CD4-positive, alpha-beta memory T cell (primary cell): ENCODE data around the gene GADL1. TPM values are rescaled to one million over a fixed set of nuclear protein-coding genes. Genes with fewer than 3 reads are reported as not detected.

Experiments
- CTCF ChIA-PET: fragments of 350-600 bp; sonication (Branson Sonifier 250); formaldehyde crosslinking; loops from one replicate; lab custom pipeline; 2021; ENCODE audit warnings: inconsistent platforms; ENCODE audit not compliant: partially characterized antibody; lab: Charles Lee
- POLR2A ChIA-PET: fragments of 350-600 bp; sonication (Branson Sonifier 250); formaldehyde crosslinking; loops from one replicate; lab custom pipeline; 2021; ENCODE audit not compliant: partially characterized antibody; lab: Charles Lee
- DNase-seq, 5 donors: peaks; one replicate each; pipeline versions ENCODE4 v3.0.0 to v3.0.0-alpha.2; 2020 to 2022; ENCODE audit warnings: mixed read lengths in 1 of 5
- H3K27ac ChIP-seq: one replicate; pipeline ENCODE4 v1.7.0; 2013; ENCODE audit warnings: low read depth, low read length
- H3K27me3 ChIP-seq: 2 replicates; pipeline ENCODE4 v1.7.0; 2013; ENCODE audit warnings: mild to moderate bottlenecking, low read length, moderate library complexity; ENCODE audit not compliant: insufficient read depth
- H3K36me3 ChIP-seq: 2 replicates; pipeline ENCODE4 v1.7.0; 2013; ENCODE audit warnings: mild to moderate bottlenecking, low read length, moderate library complexity; ENCODE audit not compliant: insufficient read depth
- H3K4me1 ChIP-seq: 2 replicates; pipeline ENCODE4 v1.7.0; 2013; ENCODE audit warnings: mild to moderate bottlenecking, low read length, moderate library complexity; ENCODE audit not compliant: insufficient read depth
- H3K4me3 ChIP-seq, 2 donors: one replicate each; pipeline ENCODE4 v1.7.0; 2013; ENCODE audit warnings: low read length in 2 of 2, mild to moderate bottlenecking in 1 of 2
- H3K9me3 ChIP-seq, 2 donors: one replicate each; pipeline ENCODE4 v1.7.0; 2013; ENCODE audit warnings: low read length in 2 of 2, control low read depth in 1 of 2; ENCODE audit not compliant: control insufficient read depth in 1 of 2
- H3K27ac Mint-ChIP-seq, 7 donors: one replicate each; pipeline ENCODE4 v1.8.0; 2020 to 2021; ENCODE audit warnings: mixed read lengths in 7 of 7, mild to moderate bottlenecking in 6 of 7, inconsistent platforms in 3 of 7, moderate library complexity in 3 of 7
- H3K27me3 Mint-ChIP-seq, 2 donors: one replicate each; pipeline ENCODE4 v1.8.0; 2020 to 2021; ENCODE audit warnings: mixed read lengths in 2 of 2
- H3K36me3 Mint-ChIP-seq, 2 donors: one replicate each; pipeline ENCODE4 v1.8.0; 2020 to 2021; ENCODE audit warnings: mixed read lengths in 2 of 2, inconsistent platforms in 1 of 2, mild to moderate bottlenecking in 1 of 2
- H3K4me1 Mint-ChIP-seq, 4 donors: one replicate each; pipeline ENCODE4 v1.8.0; 2020 to 2021; ENCODE audit warnings: mixed read lengths in 4 of 4, mild to moderate bottlenecking in 1 of 4
- H3K4me3 Mint-ChIP-seq, 8 donors: one replicate each; pipeline ENCODE4 v1.8.0; 2020 to 2021; ENCODE audit warnings: mixed read lengths in 8 of 8, mild to moderate bottlenecking in 7 of 8, moderate library complexity in 6 of 8, inconsistent platforms in 3 of 8
- H3K9me3 Mint-ChIP-seq, 8 donors: one replicate each; pipeline ENCODE4 v1.8.0; 2020 to 2021; ENCODE audit warnings: mixed read lengths in 8 of 8, mild to moderate bottlenecking in 5 of 8, inconsistent platforms in 3 of 8, moderate library complexity in 1 of 8
- intact Hi-C: fragments of 100-400 bp; cut with micrococcal nuclease; formaldehyde crosslinking; loops from one replicate; pipeline ENCODE4 v1.15.1; 2023
- polyA plus RNA-seq, 2 donors: library from polyadenylated mRNA; unstranded; fragments of 300-500 nt; fragmentation: Illumina TruSeq; gene quantifications; one replicate each; pipeline ENCODE4 v1.2.3, GENCODE V29; 2021
- total RNA-seq, 2 experiments: library from RNA; stranded (reverse); gene quantifications; one replicate each; pipeline ENCODE4 v1.2.3, GENCODE V29; 2021

Gene GADL1
- total and polyA plus RNA-seq, 4 experiments from 2014 or later = not detected

GRCh38 chr3:30676424-30677346, 217.8 kb downstream of the GADL1 start:
- peaks cover 85% of the 10 kb centered on the region for H3K4me1 ChIP-seq
- ChIA-PET POLR2A (interaction anchor here (0.9 to 4.0 kb wide), 8 partner anchors 9 to 69 kb away, joined by 3 to 21 read pairs (median 4); partner anchors contain the start of gene TGFBR2), CTCF (interaction anchor here (1.3 to 2.3 kb wide), 5 partner anchors 16 to 357 kb away, joined by 3 to 8 read pairs (median 4); no protein-coding TSS in a partner anchor)
- Mint-ChIP-seq H3K36me3 (peaks cover 86 to 95% of the 10 kb centered on the region in 2 donors), H3K9me3 (no peaks in the 10 kb centered on the region), H3K4me3 (peak overlapping the region in 7 of 8 donors; percentile 25 to 73 (median 47)), H3K27me3 (no peaks in the 10 kb centered on the region), H3K4me1 (peaks cover 68 to 100% (median 87%) of the 10 kb centered on the region in 4 donors), H3K27ac (peak overlapping the region; percentile 39 to 77 (median 71))
- intact Hi-C loops = loop anchor here (1.0 kb wide), 1 partner anchor 9 kb away; no protein-coding TSS in a partner anchor
- DNase-seq = no peak
- H3K36me3 ChIP-seq = peaks cover 64% of the 10 kb centered on the region
- H3K4me3 ChIP-seq = no peak overlapping the region
- no peaks in the 10 kb centered on the region for H3K27me3 ChIP-seq
- no peaks in the 10 kb centered on the region for H3K9me3 ChIP-seq
- H3K27ac ChIP-seq = no peak overlapping the region
